Neuronal stem cell (in vitro differentiated cells): ENCODE measurements around the gene CALHM1.
"Not testable (repeated sequence)": the region's sequence is repeated elsewhere in the genome, so short reads cannot be mapped to it uniquely, and the experiment has no call there.

Source experiments
- DNase-seq: peaks from one replicate; pipeline ENCODE4 v3.0.0-alpha.2; 2013; ENCODE audit warnings: low spot score
- H2AFZ ChIP-seq: one replicate; pipeline ENCODE4 v1.6.1; 2013; ENCODE audit warnings: mild to moderate bottlenecking, low read length, inconsistent platforms
- H2AK5ac ChIP-seq: 2 replicates; pipeline ENCODE4 v1.6.1; 2013; ENCODE audit warnings: low read depth, mild to moderate bottlenecking, inconsistent platforms, low read length, moderate library complexity, mixed read lengths
- H2BK120ac ChIP-seq: 2 replicates; pipeline ENCODE4 v1.6.1; 2013; ENCODE audit warnings: low read depth, mild to moderate bottlenecking, inconsistent platforms, low read length, moderate library complexity, mixed read lengths
- H2BK12ac ChIP-seq: one replicate; pipeline ENCODE4 v1.6.1; 2013; ENCODE audit warnings: low read length, inconsistent platforms
- H2BK15ac ChIP-seq: 2 replicates; pipeline ENCODE4 v1.6.1; 2013; ENCODE audit warnings: mild to moderate bottlenecking, low read length, inconsistent platforms, mixed read lengths
- H2BK5ac ChIP-seq: one replicate; pipeline ENCODE4 v1.6.1; 2013; ENCODE audit warnings: inconsistent platforms, mild to moderate bottlenecking, low read length, moderate library complexity
- H3K14ac ChIP-seq: one replicate; pipeline ENCODE4 v1.6.1; 2013; ENCODE audit warnings: low read length, inconsistent platforms
- H3K18ac ChIP-seq: 2 replicates; pipeline ENCODE4 v1.6.1; 2013; ENCODE audit warnings: low read length, inconsistent platforms
- H3K23ac ChIP-seq: 2 replicates; pipeline ENCODE4 v1.6.1; 2013; ENCODE audit warnings: low read depth, mild to moderate bottlenecking, mixed read lengths, low read length, inconsistent platforms; ENCODE audit not compliant: poor library complexity
- H3K27ac ChIP-seq: replicated peaks from 3 replicates; pipeline ENCODE4 v1.5.1; 2013; ENCODE audit warnings: low read length, inconsistent platforms
- H3K27me3 ChIP-seq, 3 experiments: 2 replicates each; pipeline ENCODE4 v1.6.1; 2013; ENCODE audit warnings: low read length in 3 of 3, mild to moderate bottlenecking in 2 of 3, inconsistent platforms in 1 of 3, low read depth in 1 of 3, mixed read lengths in 1 of 3, moderate library complexity in 1 of 3; ENCODE audit not compliant: control insufficient read depth in 3 of 3, insufficient read depth in 3 of 3
- H3K36me3 ChIP-seq, 2 donors: replicated peaks in 1 of 2; 2 replicates each; pipeline ENCODE4 v1.6.1; 2013; ENCODE audit warnings: low read length in 2 of 2; ENCODE audit not compliant: control insufficient read depth in 2 of 2, insufficient read depth in 2 of 2
- H3K4ac ChIP-seq: 2 replicates; pipeline ENCODE4 v1.6.1; 2013; ENCODE audit warnings: inconsistent platforms, mild to moderate bottlenecking, low read length, moderate library complexity
- H3K4me1 ChIP-seq, 2 donors: 1 replicate in 1 of 2; 2 replicates in 1 of 2; pipeline ENCODE4 v1.6.1; 2013; ENCODE audit warnings: low read length in 2 of 2, low read depth in 1 of 2; ENCODE audit not compliant: control insufficient read depth in 2 of 2, insufficient read depth in 1 of 2
- H3K4me2 ChIP-seq: one replicate; pipeline ENCODE4 v1.6.1; 2013; ENCODE audit warnings: mild to moderate bottlenecking, low read length, inconsistent platforms; ENCODE audit not compliant: insufficient read depth, poor library complexity, severe bottlenecking
- H3K4me3 ChIP-seq, 2 donors: 2 replicates each; pipeline ENCODE4 v1.5.1; 2013; ENCODE audit warnings: low read length in 2 of 2, mild to moderate bottlenecking in 2 of 2, inconsistent platforms in 1 of 2, moderate library complexity in 1 of 2
- H3K79me1 ChIP-seq: one replicate; pipeline ENCODE4 v1.6.1; 2013; ENCODE audit warnings: low read depth, mild to moderate bottlenecking, inconsistent platforms, low read length, moderate library complexity
- H3K9ac ChIP-seq: one replicate; pipeline ENCODE4 v1.6.1; 2013; ENCODE audit warnings: mild to moderate bottlenecking, low read depth, low read length, inconsistent platforms; ENCODE audit not compliant: poor library complexity
- H3K9me3 ChIP-seq, 2 donors: replicated peaks in 1 of 2; 2 replicates each; pipeline versions ENCODE3 to v1.6.1; 2013; ENCODE audit warnings: low read length in 2 of 2, mild to moderate bottlenecking in 2 of 2, inconsistent platforms in 1 of 2, low read depth in 1 of 2, mixed read lengths in 1 of 2, moderate library complexity in 1 of 2; ENCODE audit not compliant: control insufficient read depth in 2 of 2, insufficient read depth in 1 of 2
- H4K8ac ChIP-seq: one replicate; pipeline ENCODE4 v1.6.1; 2013; ENCODE audit warnings: low read depth, mild to moderate bottlenecking, inconsistent platforms, low read length, moderate library complexity
- H4K91ac ChIP-seq: one replicate; pipeline ENCODE4 v1.6.1; 2013; ENCODE audit warnings: low read length, low read depth, mild to moderate bottlenecking, inconsistent platforms; ENCODE audit not compliant: poor library complexity
- WGBS, 2 donors: extraction: QIAGEN DNeasy Blood & Tissue Kit; methylation state at CpG; one replicate each; pipeline ENCODE4 v1.1.7; 2013; ENCODE audit warnings: missing lambda C conversion rate in 2 of 2, mixed read lengths in 1 of 2; ENCODE audit not compliant: insufficient read length in 2 of 2, insufficient replicate concordance in 1 of 2; ENCODE audit errors: extremely low coverage in 2 of 2; 5-methylcytosine and 5-hydroxymethylcytosine counted together

CALHM1 gene

GRCh38 chr10:103419101-103419500 is 39.6 kb downstream of the CALHM1 start:
- Histone ChIP-seq H3K4ac (no peak overlapping the region), H3K27ac (no peak overlapping the region), H3K9me3 (peaks cover 0 to 2% of the 10 kb centered on the region in 2 donors), H2BK15ac (no peak overlapping the region), H2AFZ (no peak overlapping the region), H3K14ac (no peak overlapping the region), H4K91ac (no peak overlapping the region), H3K36me3 (peaks cover 72 to 96% of the 10 kb centered on the region in 2 donors), H4K8ac (no peak overlapping the region), H3K9ac (no peak overlapping the region), H3K4me3 (no peak overlapping the region), H3K4me1 (no peaks in the 10 kb centered on the region), H3K27me3 (no peaks in the 10 kb centered on the region), H3K18ac (no peak overlapping the region), H3K79me1 (no peaks in the 10 kb centered on the region), H2BK5ac (no peak overlapping the region), H3K23ac (no peak overlapping the region), H3K4me2 (no peak overlapping the region), H2BK12ac (no peak overlapping the region), H2AK5ac (no peak overlapping the region), H2BK120ac (no peak overlapping the region)
- WGBS, 2 donors: no CpG with 5 or more reads among the region's 4 CpGs
- no peak for DNase-seq

- no peak overlapping the region for H3K4me3 ChIP-seq
- no peaks in the 10 kb centered on the region for H3K9me3 ChIP-seq
- H3K27ac ChIP-seq: no peak overlapping the region
- H3K18ac ChIP-seq: no peak overlapping the region
- no peak overlapping the region for H2BK15ac ChIP-seq
- no peak overlapping the region for H3K9ac ChIP-seq
- H3K14ac ChIP-seq: no peak overlapping the region
- no peak for DNase-seq
- H4K8ac ChIP-seq: no peak overlapping the region
- H2BK12ac ChIP-seq: no peak overlapping the region
- H3K36me3 ChIP-seq: peaks cover 72 to 96% of the 10 kb centered on the region in 2 donors
- H4K91ac ChIP-seq: no peak overlapping the region
- H3K4me2 ChIP-seq: no peak overlapping the region
- no CpG with 5 or more reads among the region's 5 CpGs for WGBS, 2 donors
- H3K4ac ChIP-seq: no peak overlapping the region
- H3K79me1 ChIP-seq: no peaks in the 10 kb centered on the region
- H2AK5ac ChIP-seq: no peak overlapping the region
- H2BK5ac ChIP-seq: no peak overlapping the region
- no peak overlapping the region for H3K23ac ChIP-seq
- no peak overlapping the region for H2AFZ ChIP-seq
- no peaks in the 10 kb centered on the region for H3K4me1 ChIP-seq
- H2BK120ac ChIP-seq: no peak overlapping the region
- H3K27me3 ChIP-seq: no peaks in the 10 kb centered on the region
These were observed 41.1 kb downstream of the CALHM1 start for GRCh38 chr10:103417601-103418000.

GRCh38 chr10:103417148-103417469 is 41.6 kb downstream of the CALHM1 start:
- not testable (repeated sequence) for H2BK15ac ChIP-seq, H2BK120ac ChIP-seq, H3K9me3 ChIP-seq, H3K14ac ChIP-seq, H3K9ac ChIP-seq, H4K91ac ChIP-seq, H3K4ac ChIP-seq, H2BK5ac ChIP-seq, DNase-seq, H3K27ac ChIP-seq, H3K27me3 ChIP-seq, H3K18ac ChIP-seq, H3K4me2 ChIP-seq, H4K8ac ChIP-seq, H2BK12ac ChIP-seq, H3K4me3 ChIP-seq, H3K79me1 ChIP-seq, H3K4me1 ChIP-seq, H2AK5ac ChIP-seq, H3K23ac ChIP-seq, H2AFZ ChIP-seq
- peaks cover 69 to 96% of the 10 kb centered on the region in 2 donors for H3K36me3 ChIP-seq
- no CpG with 5 or more reads among the region's 5 CpGs for WGBS, 2 donors

GRCh38 chr10:103416436-103417147 is 42.1 kb downstream of the CALHM1 start:
- H2BK15ac ChIP-seq: no peak overlapping the region
- H3K27me3 ChIP-seq: no peaks in the 10 kb centered on the region
- no peak overlapping the region for H2AK5ac ChIP-seq
- H3K23ac ChIP-seq: no peak overlapping the region
- H4K91ac ChIP-seq: no peak overlapping the region
- no peak overlapping the region for H4K8ac ChIP-seq
- H3K18ac ChIP-seq: no peak overlapping the region
- no peak overlapping the region for H2BK120ac ChIP-seq
- no peaks in the 10 kb centered on the region for H3K79me1 ChIP-seq
- no peak overlapping the region for H3K4ac ChIP-seq
- no peaks in the 10 kb centered on the region for H3K9me3 ChIP-seq
- no peak overlapping the region for H3K14ac ChIP-seq
- H2BK12ac ChIP-seq: no peak overlapping the region
- H3K4me3 ChIP-seq: no peak overlapping the region
- no peak overlapping the region for H2AFZ ChIP-seq
- H3K4me1 ChIP-seq: no peaks in the 10 kb centered on the region
- no peak overlapping the region for H2BK5ac ChIP-seq
- no peak overlapping the region for H3K9ac ChIP-seq
- no peak overlapping the region for H3K27ac ChIP-seq
- DNase-seq: peak; percentile 24
- peaks cover 69 to 99% of the 10 kb centered on the region in 2 donors for H3K36me3 ChIP-seq
- WGBS, 2 donors: no CpG with 5 or more reads among the region's 8 CpGs
- H3K4me2 ChIP-seq: no peak overlapping the region
